Amniotic epithelial cell (primary cell): ENCODE measurements around the gene HPS1.

Experiments used
- DNase-seq: peaks from one replicate; pipeline ENCODE4 v3.0.0-alpha.2; 2010; ENCODE audit warnings: low read depth

HPS1 gene

DNA sequence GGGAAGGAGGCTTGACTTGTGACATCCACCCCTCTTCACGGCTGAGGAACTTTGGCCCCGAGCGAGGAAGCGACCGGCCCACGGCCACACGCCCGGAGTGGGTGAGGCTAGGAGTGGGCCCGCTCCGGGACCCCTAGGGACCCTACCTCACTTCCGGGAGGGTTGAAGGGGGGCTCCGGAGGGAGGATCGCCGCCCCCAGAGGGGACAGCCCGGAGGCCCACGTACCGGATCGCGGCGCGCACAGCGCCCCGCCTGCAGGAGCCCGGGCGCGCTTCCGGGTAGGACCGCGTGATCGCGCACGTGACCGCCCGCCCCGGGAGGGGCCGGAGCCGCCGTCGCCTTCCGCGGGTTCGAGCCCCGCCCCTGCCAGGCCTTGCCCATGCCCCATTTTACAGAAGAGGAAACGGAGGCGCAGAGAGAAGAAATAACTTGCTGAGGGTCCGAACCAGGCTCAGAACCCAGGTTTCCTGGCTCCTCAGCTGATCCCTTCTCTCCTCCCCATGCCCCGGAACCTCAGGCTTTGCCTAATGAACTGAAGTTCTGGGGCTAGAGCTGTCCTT is at the start of gene HPS1:
TSS of gene HPS1 (minus strand) at position 275 of the 561 bp plus-strand sequence. CDS start 3,695 bp downstream, outside the sequence.
- peak; percentile 48 for DNase-seq

DNA sequence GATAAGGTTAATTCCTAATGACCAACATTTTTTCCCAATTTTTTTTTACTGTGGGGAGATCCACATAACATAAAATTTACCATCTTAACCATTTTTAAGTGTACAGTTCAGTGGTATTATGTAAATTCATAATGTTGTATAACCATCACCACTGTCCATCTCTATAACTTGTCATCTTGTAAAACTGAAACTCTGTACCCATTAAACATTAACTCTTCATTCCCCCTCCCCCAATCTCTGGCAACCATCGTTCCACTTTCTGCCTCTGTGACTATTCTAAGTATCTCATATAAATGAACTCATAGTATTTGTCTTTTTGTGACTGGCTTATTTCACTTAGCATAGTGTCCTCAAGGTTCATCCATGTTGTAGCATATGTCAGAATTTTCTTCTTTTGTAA is 46.0 kb upstream of the HPS1 start:
- no peak for DNase-seq

GRCh38 chr10:98489561-98490481 is 43.1 kb upstream of the HPS1 start:
- DNase-seq, result no peak

DNA sequence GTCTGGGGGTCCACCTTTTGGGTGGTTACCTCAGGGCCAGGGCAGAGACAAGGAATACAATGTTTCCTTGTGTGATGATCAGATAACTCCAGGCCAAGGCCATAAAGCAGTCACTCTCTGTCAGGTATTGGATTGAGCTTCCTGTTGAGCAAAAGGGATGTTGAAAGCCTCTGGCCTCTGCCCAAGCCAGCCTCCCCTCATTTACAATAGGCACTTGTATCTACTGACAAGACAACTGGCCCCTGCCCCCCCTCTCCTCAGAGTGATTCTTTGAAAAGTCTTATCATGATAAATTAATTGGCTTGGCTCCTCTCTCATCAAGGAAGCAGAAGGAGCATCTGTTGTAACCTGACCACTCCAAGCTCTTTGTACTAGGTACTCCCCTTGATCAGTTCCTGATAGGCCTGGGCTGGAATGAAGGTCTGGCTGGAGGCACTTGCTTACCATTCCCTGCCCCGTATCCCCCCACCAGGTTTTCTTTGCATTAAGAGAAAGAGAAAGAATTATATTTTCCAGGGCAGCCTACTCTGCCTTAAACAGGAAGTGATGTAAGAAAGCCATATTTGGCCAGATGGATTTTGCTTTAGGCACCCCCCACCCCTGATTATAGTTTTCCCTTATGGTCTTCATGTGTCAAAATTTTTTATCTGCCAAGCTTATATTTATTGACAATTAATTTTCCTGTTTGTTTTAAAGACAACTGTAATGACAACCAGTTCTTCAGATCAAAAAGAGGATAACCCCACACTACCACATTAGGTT is 42.1 kb upstream of the HPS1 start:
- DNase-seq, result peak; percentile 94

GRCh38 chr10:98487649-98488048 is 40.9 kb upstream of the HPS1 start:
- no peak for DNase-seq

DNA sequence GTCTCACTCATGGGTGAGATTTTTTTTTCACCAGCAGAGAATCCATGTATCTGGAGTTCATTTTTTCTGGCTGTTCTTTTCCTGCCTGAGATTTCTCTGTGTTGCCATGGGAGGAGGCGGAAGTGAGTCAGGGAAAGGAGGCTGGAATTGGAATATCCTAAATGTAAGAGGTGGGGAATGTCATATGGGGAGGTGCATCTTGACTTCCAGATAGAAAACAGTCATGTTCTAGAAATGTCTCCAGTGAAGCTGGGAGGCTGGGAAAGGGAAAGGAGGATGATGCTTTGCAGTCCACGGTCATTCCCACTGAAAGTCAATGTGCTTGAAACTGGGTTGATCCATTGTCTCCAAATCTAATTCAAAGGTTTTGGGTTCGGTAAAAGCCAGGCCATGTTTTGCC is 39.7 kb upstream of the HPS1 start:
- peak; percentile 79 for DNase-seq

- no peak for DNase-seq
Measured at GRCh38 chr10:98485959-98486358, 39.2 kb upstream of the HPS1 start.

DNA sequence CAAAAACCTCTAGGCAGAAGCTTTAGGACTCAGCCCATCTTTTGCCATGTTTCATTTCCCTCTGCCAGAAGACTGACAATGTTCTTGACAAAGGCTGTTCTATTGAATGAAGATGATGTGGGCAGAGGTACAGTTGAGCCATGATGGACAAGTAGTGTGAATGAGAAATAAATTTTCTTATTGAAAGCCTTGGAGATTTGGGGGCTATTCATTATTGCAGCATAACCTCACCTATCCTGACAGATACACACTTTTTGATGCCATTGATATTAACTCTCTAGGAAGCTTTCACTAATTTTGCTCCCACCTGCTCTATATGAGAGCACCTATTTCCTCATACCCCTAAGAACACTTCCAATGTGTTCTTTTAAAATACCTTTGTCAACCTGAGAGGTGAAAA is 36.9 kb upstream of the HPS1 start:
- DNase-seq, result no peak

GRCh38 chr10:98482096-98482495 is 35.4 kb upstream of the HPS1 start:
- no peak for DNase-seq

GRCh38 chr10:98481404-98481945 is 34.7 kb upstream of the HPS1 start:
- DNase-seq, result no peak

DNA sequence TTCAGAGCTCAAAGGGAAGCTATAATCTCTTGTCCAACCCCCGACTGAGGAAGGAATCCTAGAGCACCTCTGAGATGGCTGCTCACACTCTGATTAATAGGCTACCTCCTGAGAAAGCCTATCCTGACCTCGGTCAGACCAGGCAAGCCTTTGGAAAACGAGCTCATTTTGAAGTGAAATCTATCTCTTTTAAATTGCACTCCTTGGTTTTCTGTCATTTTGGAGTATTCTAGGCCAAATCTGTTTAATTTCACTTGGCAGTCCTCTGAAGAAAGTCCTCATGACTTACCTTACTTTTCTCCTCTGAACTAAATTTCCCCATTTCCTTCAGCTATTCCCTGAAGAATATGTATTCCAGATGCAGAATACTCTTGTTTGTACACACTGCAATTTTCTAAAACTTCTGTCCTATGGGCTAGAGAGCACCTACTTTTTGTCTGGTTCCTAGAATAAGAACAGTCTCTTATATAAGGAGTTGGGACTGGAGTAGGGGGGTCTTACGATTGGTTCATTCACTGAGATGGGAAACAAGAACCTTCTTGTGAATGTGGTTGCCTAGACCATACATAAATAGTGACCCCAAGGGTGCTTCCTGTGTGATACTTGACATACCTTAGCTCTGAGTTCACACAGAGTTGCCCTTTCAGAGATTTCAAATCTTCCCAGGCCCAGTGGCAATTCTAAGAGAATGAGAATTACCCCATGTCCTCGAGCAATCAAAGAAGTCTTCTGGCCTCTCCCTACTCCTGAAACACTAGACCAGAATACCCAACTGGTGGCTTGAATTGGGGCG is 31.9 kb upstream of the HPS1 start:
- peak; percentile 33 for DNase-seq

- no peak for DNase-seq
Measured at GRCh38 chr10:98477861-98478260, 31.1 kb upstream of the HPS1 start.

DNA sequence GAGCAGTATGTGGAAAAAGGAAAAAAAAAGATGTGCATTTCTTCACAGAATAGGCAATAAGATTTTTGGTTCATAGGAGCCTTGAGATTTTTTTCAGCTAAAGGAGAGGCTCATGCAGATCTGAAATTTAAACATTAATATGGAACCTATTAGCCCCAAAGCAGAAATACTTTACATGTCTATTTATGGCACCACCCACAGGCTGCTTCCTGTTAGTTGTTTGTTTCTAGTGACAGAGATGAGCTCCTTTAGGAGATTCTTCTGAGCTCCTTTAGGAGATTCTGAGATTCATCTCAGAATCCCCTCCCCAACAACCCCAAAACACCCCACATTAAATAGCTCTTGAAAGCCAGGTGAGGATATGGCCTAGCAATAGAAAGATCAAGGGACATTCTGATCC is 27.9 kb upstream of the HPS1 start:
- no peak for DNase-seq

GRCh38 chr10:98472196-98472595 is 25.5 kb upstream of the HPS1 start:
- no peak for DNase-seq

DNA sequence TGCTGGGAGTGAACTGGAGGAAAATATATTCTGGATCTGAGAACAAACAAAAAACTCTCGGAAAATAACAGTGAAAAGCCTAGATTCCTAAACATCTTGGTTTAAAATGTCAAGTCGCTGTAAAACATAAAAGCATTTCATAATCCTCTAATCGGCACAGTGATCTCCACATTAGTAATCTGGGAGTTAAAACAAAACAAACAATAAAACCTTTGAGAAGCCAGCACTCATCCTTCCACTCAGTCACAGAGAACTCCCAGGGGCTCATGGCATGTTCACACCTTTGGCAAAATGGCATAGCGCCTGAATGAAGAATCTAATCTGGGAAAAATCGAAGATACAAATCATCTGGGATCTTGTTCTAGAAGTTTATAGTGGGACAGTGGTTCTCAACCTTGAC is 24.1 kb upstream of the HPS1 start:
- DNase-seq, result no peak

- DNase-seq, result no peak
Measured at GRCh38 chr10:98469001-98469931, 22.5 kb upstream of the HPS1 start.

DNA sequence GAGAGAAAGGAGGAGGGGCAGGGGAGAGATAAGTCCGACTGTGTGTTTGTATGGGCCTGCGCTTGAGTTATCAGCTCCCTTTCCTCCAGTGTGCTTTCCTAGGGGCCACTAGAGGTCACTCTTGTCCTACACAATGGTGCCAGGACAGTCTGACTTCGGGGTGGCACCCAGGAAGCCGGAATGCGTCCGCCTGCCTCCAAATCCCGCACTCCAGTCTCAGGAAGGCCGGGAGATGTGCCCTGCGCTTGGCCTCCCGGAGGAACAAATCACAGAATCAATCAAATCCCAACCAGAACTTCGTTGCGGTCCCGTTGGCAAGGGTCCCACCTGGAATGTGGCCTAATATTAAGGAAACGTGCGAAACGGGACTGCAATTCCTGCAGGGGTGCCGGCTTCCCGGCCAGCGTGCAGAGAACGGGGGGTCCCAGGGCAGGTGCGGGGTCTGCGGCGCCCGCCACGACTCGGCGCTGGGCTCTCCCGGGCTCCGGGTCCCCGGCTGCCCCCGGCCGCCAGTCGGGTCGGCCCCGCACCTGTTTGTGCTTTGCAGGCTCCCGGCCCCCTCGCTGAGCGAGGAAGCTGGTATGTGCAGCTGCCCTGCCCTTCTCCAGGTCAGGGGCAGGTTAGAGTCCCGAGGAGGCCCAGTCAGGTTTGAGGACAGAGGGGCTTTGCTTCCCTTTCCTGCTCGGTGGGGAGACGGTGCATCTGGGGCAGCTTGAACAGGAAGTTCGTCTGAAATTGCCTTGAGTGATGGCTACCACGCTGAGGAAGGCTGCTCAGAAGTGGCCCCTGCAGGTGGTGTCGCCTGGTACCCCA is 21.0 kb upstream of the HPS1 start:
- peak; percentile 84 for DNase-seq

- DNase-seq, result peak; percentile 34
Measured at GRCh38 chr10:98466861-98467505, 20.2 kb upstream of the HPS1 start.

DNA sequence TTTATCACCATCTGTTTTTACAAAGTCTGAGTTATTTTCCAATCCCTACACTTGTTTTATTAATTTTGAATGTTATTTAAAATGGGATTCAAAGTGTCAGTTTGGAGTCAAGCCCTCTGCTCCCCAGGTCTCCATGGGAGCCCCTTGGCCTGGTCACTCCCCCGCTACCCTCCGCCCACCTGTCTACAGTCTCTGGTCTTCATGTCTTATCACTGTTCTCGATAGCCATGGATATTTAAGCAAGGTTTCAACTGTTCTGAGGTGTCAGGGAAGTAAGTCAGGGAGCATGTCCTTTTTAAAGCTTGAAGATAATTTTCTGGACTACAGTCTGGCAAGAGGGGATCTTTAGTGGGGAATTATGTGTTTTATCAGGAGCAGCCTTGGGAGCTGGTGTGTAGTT is 19.1 kb upstream of the HPS1 start:
- no peak for DNase-seq
